B cell (primary cell): Measurements from ENCODE around the gene CUL3. TPM values are rescaled to one million over a fixed set of nuclear protein-coding genes. Genes with fewer than 3 reads are reported as not detected.

ENCODE experiments used
- ATAC-seq: fragments of 200-7000 bp; cut with Tn5 transposase; one replicate; pipeline ENCODE4 v1.10.0; 2021; ENCODE audit warnings: low read depth, mild to moderate bottlenecking, moderate number of reproducible peaks, moderate library complexity
- CTCF ChIA-PET: fragments of 350-600 bp; sonication (Branson Sonifier 250); formaldehyde crosslinking; loops from one replicate; lab custom pipeline; 2021; ENCODE audit warnings: antibody characterized with exemption, inconsistent platforms; lab: Charles Lee
- POLR2A ChIA-PET: fragments of 350-600 bp; sonication (Branson Sonifier 250); formaldehyde crosslinking; loops from one replicate; lab custom pipeline; 2021; ENCODE audit warnings: antibody characterized with exemption; lab: Charles Lee
- DNase-seq: peaks from one replicate; pipeline ENCODE4 v3.0.0; 2013
- H2AFZ ChIP-seq: 2 replicates; pipeline ENCODE4 v1.6.1; 2012; ENCODE audit warnings: mild to moderate bottlenecking, low read depth, low read length; ENCODE audit not compliant: insufficient read depth, poor library complexity, severe bottlenecking
- H3K27ac ChIP-seq, 2 donors: 1 replicate in 1 of 2; 2 replicates in 1 of 2; pipeline ENCODE4 v1.5.1; 2012 to 2013; ENCODE audit warnings: low read length in 2 of 2, mild to moderate bottlenecking in 2 of 2, moderate library complexity in 1 of 2
- H3K27me3 ChIP-seq, 4 experiments: fragments of 200-600 bp in 1 of 4; sonication (generic) in 1 of 4; replicated peaks in 1 of 4; 1 replicate in 2 of 4; 2 replicates in 2 of 4; pipeline versions ENCODE4 v1.6.1 to v1.7.0; 2013 to 2016; ENCODE audit warnings: low read length in 3 of 4, mild to moderate bottlenecking in 2 of 4, mixed read lengths in 1 of 4, moderate library complexity in 1 of 4; ENCODE audit not compliant: insufficient read depth in 4 of 4, control insufficient read depth in 3 of 4; ENCODE audit errors: control extremely low read depth in 1 of 4
- H3K36me3 ChIP-seq, 2 experiments: replicated peaks in 1 of 2; 1 replicate in 1 of 2; 2 replicates in 1 of 2; pipeline versions ENCODE4 v1.6.1 to v1.7.1; 2013; ENCODE audit warnings: low read length in 1 of 2; ENCODE audit not compliant: insufficient read depth in 2 of 2, control insufficient read depth in 1 of 2; ENCODE audit errors: control extremely low read depth in 1 of 2, extremely low read depth in 1 of 2
- H3K4me1 ChIP-seq, 2 donors: fragments of 200-600 bp in 1 of 2; sonication (generic) in 1 of 2; 1 replicate in 1 of 2; 2 replicates in 1 of 2; pipeline versions ENCODE4 v1.5.1 to v1.6.1; 2013 to 2017; ENCODE audit warnings: low read length in 2 of 2; ENCODE audit not compliant: control insufficient read depth in 2 of 2, insufficient read depth in 2 of 2
- H3K4me2 ChIP-seq: replicated peaks from 2 replicates; pipeline ENCODE3; 2012; ENCODE audit warnings: mild to moderate bottlenecking, low read depth, low read length; ENCODE audit not compliant: poor library complexity, severe bottlenecking
- H3K4me3 ChIP-seq, 5 experiments: fragments of 200-600 bp in 1 of 5; sonication (generic) in 1 of 5; 1 replicate in 3 of 5; 2 replicates in 2 of 5; pipeline versions ENCODE4 v1.5.1 to v1.7.0; 2011 to 2016; ENCODE audit warnings: low read length in 4 of 5, mild to moderate bottlenecking in 4 of 5, low read depth in 2 of 5, control low read depth in 1 of 5, moderate library complexity in 1 of 5; ENCODE audit not compliant: insufficient read depth in 1 of 5; ENCODE audit errors: control extremely low read depth in 1 of 5, extremely low read depth in 1 of 5
- H3K79me2 ChIP-seq: fragments of 200-600 bp; sonication (generic); one replicate; pipeline ENCODE4 v1.6.0; 2016; ENCODE audit warnings: low read length; ENCODE audit not compliant: control insufficient read depth, insufficient read depth
- H3K9ac ChIP-seq: fragments of 200-600 bp; sonication (generic); 2 replicates; pipeline ENCODE4 v1.6.1; 2017; ENCODE audit warnings: mild to moderate bottlenecking, low read length, moderate library complexity
- H3K9me3 ChIP-seq, 3 donors: one replicate each; pipeline versions ENCODE4 v1.6.1 to v1.7.1; 2013; ENCODE audit warnings: low read length in 2 of 3; ENCODE audit not compliant: control insufficient read depth in 2 of 3, insufficient read depth in 1 of 3; ENCODE audit errors: control extremely low read depth in 1 of 3
- H4K20me1 ChIP-seq: 2 replicates; pipeline ENCODE4 v1.6.0; 2012; ENCODE audit warnings: mild to moderate bottlenecking, low read length; ENCODE audit not compliant: insufficient read depth, control insufficient read depth, poor library complexity, severe bottlenecking
- H3K27ac Mint-ChIP-seq: one replicate; pipeline ENCODE4 v1.8.0; 2021; ENCODE audit warnings: mixed read lengths
- H3K27me3 Mint-ChIP-seq: one replicate; pipeline ENCODE4 v1.8.0; 2021; ENCODE audit warnings: mixed read lengths
- H3K4me1 Mint-ChIP-seq: one replicate; pipeline ENCODE4 v1.8.0; 2021; ENCODE audit warnings: mixed read lengths
- H3K4me3 Mint-ChIP-seq: one replicate; pipeline ENCODE4 v1.8.0; 2021; ENCODE audit warnings: mixed read lengths
- H3K9me3 Mint-ChIP-seq: one replicate; pipeline ENCODE4 v1.8.0; 2022; ENCODE audit warnings: mixed read lengths; ENCODE audit not compliant: insufficient read depth
- CTCF ChIP-seq: fragments of 200-600 bp; IDR thresholded peaks from one replicate; pipeline ENCODE4 v1.8.0; 2022; ENCODE audit warnings: antibody characterized with exemption, mild to moderate bottlenecking
- EZH2 ChIP-seq: IDR thresholded peaks from 2 replicates; pipeline ENCODE4 v1.6.1; 2012; ENCODE audit warnings: borderline replicate concordance, low read depth, mild to moderate bottlenecking, moderate library complexity, low read length; ENCODE audit not compliant: insufficient read depth, poor library complexity, severe bottlenecking
- WGBS: methylation state at CpG from one replicate; pipeline ENCODE4 v1.1.5; 2013; ENCODE audit warnings: missing lambda C conversion rate; ENCODE audit not compliant: insufficient coverage; 5-methylcytosine and 5-hydroxymethylcytosine counted together
- intact Hi-C: fragments of 100-400 bp; cut with micrococcal nuclease; formaldehyde crosslinking; loops from one replicate; pipeline ENCODE4 v1.10.0; 2022
- polyA plus RNA-seq: library from polyadenylated mRNA; depleted of rRNA; stranded (reverse); fragments of >200 nt; gene quantifications from 2 replicates; pipeline ENCODE4 v1.2.3, GENCODE V29; 2012
- total RNA-seq, 2 donors: library from RNA; stranded (reverse); fragments of 120-200 nt in 1 of 2; gene quantifications; 1 replicate in 1 of 2; 2 replicates in 1 of 2; pipeline versions ENCODE4 v1.2.3 to v1.2.4, GENCODE V29; 2013 to 2022

CUL3 gene
- total and polyA plus RNA-seq, 2 donors (not counting 1 experiment from before 2014, with no cell fraction given): 31.1 to 138 TPM

GRCh38 chr2:224630659-224631550 lies 45.7 kb upstream of the CUL3 start:
- Histone ChIP-seq H3K36me3 (no peaks in the 10 kb centered on the region), H3K27me3 (no peaks in the 10 kb centered on the region), H4K20me1 (no peaks in the 10 kb centered on the region), H3K27ac (no peak overlapping the region), H2AFZ (no peak overlapping the region), H3K9ac (no peak overlapping the region), H3K4me1 (no peaks in the 10 kb centered on the region), H3K4me2 (no peak overlapping the region), H3K4me3 (no peak overlapping the region), H3K9me3 (no peaks in the 10 kb centered on the region), H3K79me2 (no peaks in the 10 kb centered on the region)
- Mint-ChIP-seq H3K27me3 (no peaks in the 10 kb centered on the region), H3K4me3 (no peak overlapping the region), H3K4me1 (no peaks in the 10 kb centered on the region), H3K27ac (no peak overlapping the region), H3K9me3 (no peaks in the 10 kb centered on the region)
- ChIA-PET POLR2A (interaction anchor here (0.8 kb wide), 1 partner anchor 20 kb away, joined by 3 read pairs; no protein-coding TSS in a partner anchor), CTCF (interaction anchor here (0.6 to 2.1 kb wide), 3 partner anchors 18 to 636 kb away, joined by 3 to 10 read pairs (median 3); no protein-coding TSS in a partner anchor)
- ATAC-seq: no peak
- DNase-seq: no peak
- no peak for TF ChIP-seq EZH2
- TF ChIP-seq CTCF: no peak
- intact Hi-C loops: no loop called here
- 92% methylated on average over 6 of the region's 6 CpGs for WGBS

- H3K27ac Mint-ChIP-seq: no peak overlapping the region
- H3K27me3 Mint-ChIP-seq: no peaks in the 10 kb centered on the region
- no peak for ATAC-seq
- Histone ChIP-seq H3K9me3 (no peaks in the 10 kb centered on the region), H3K4me1 (no peaks in the 10 kb centered on the region), H3K27ac (no peak overlapping the region), H3K79me2 (no peaks in the 10 kb centered on the region), H4K20me1 (no peaks in the 10 kb centered on the region), H3K27me3 (no peaks in the 10 kb centered on the region), H3K9ac (no peak overlapping the region), H3K4me2 (no peak overlapping the region), H2AFZ (no peak overlapping the region), H3K4me3 (no peak overlapping the region), H3K36me3 (no peaks in the 10 kb centered on the region)
- TF ChIP-seq EZH2: no peak
- TF ChIP-seq CTCF: no peak
- intact Hi-C loops: no loop called here
- CTCF ChIA-PET: interaction anchor here (0.8 to 1.4 kb wide), 2 partner anchors 15 to 18 kb away, joined by 3 to 5 read pairs; no protein-coding TSS in a partner anchor
- no peak overlapping the region for H3K4me3 Mint-ChIP-seq
- H3K9me3 Mint-ChIP-seq: no peaks in the 10 kb centered on the region
- POLR2A ChIA-PET: interaction anchor here (0.6 kb wide), 1 partner anchor 10 kb away, joined by 4 read pairs; no protein-coding TSS in a partner anchor
- no peaks in the 10 kb centered on the region for H3K4me1 Mint-ChIP-seq
- DNase-seq: no peak
- no CpG with 5 or more reads among the region's 3 CpGs for WGBS
These were observed 43.3 kb upstream of the CUL3 start for GRCh38 chr2:224628416-224628815.
